Upper lobe of left lung (tissue), 4 donors: ENCODE measurements around the gene EYA2.

Experiments
- POLR2A ChIP-seq, 4 donors: fragments of 450-650 bp; IDR thresholded peaks; one replicate each; pipeline ENCODE4 v1.5.1; 2016 to 2017; ENCODE audit warnings: antibody characterized with exemption in 4 of 4, mild to moderate bottlenecking in 2 of 4
- POLR2AphosphoS5 ChIP-seq, 2 donors: sonication (generic); formaldehyde crosslinking; IDR thresholded peaks; one replicate each; pipeline ENCODE4 v1.5.1; 2017; ENCODE audit warnings: antibody characterized with exemption in 2 of 2
- TF ChIP-seq, protein P1 (sequence below), 6 experiments: fragments of 450-650 bp in 4 of 6; fragments of 200-600 bp in 2 of 6; sonication (generic) in 2 of 6; IDR thresholded peaks; one replicate each; pipeline ENCODE4 v1.5.1; 2016 to 2019; ENCODE audit warnings: antibody characterized with exemption in 6 of 6

DNA sequence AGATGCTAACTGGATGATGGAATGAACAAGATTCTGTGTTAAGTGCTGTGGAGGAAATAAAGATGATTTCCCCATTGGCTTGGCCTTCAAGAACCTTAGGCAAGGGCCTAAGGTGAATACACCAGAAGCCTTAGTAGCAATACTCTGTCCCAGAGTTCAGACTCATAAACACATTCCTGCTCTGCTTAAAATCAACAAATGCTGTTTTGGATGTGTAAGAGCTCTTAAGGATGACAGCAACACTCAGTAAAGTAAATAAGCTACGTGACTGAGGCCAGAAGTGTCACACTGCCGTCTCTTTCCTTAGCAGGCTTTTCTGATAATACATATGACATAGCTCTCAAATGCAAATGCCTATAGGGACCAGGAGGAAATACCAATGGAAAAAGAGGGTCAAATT, 90.6 kb downstream of the EYA2 start:
- TF ChIP-seq, protein P1, sequence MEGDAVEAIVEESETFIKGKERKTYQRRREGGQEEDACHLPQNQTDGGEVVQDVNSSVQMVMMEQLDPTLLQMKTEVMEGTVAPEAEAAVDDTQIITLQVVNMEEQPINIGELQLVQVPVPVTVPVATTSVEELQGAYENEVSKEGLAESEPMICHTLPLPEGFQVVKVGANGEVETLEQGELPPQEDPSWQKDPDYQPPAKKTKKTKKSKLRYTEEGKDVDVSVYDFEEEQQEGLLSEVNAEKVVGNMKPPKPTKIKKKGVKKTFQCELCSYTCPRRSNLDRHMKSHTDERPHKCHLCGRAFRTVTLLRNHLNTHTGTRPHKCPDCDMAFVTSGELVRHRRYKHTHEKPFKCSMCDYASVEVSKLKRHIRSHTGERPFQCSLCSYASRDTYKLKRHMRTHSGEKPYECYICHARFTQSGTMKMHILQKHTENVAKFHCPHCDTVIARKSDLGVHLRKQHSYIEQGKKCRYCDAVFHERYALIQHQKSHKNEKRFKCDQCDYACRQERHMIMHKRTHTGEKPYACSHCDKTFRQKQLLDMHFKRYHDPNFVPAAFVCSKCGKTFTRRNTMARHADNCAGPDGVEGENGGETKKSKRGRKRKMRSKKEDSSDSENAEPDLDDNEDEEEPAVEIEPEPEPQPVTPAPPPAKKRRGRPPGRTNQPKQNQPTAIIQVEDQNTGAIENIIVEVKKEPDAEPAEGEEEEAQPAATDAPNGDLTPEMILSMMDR (IDR thresholded peaks at IDR 0.05), result no peak
- TF ChIP-seq POLR2AphosphoS5 (IDR thresholded peaks at IDR 0.05) (peak in 1 of 2 donors; percentile 18), POLR2A (IDR thresholded peaks at IDR 0.05) (no peak)
